Thoracic aorta (tissue), 2 donors: Measurements from ENCODE around the gene CAPN14. TPM values are rescaled to one million over a fixed set of nuclear protein-coding genes. Genes with fewer than 3 reads are reported as not detected.

Source experiments
- ATAC-seq: fragments of 150-250 bp; one replicate; pipeline ENCODE4 v1.8.0; 2017; ENCODE audit warnings: low read depth; ENCODE audit not compliant: insufficient number of reproducible peaks, low FRiP score
- DNase-seq: peaks from one replicate; pipeline ENCODE4 v3.0.0-alpha.2; 2020; ENCODE audit warnings: low spot score
- H3K27ac ChIP-seq, 2 donors: fragments of 200-600 bp; sonication (generic); 1 replicate in 1 of 2; 2 replicates in 1 of 2; pipeline ENCODE4 v1.5.1; 2016; ENCODE audit warnings: mild to moderate bottlenecking in 2 of 2, moderate library complexity in 2 of 2
- H3K27me3 ChIP-seq: fragments of 200-600 bp; sonication (generic); replicated peaks from 2 replicates; pipeline ENCODE4 v1.6.0; 2016; ENCODE audit warnings: mild to moderate bottlenecking; ENCODE audit not compliant: insufficient read depth
- H3K36me3 ChIP-seq: fragments of 200-600 bp; sonication (generic); one replicate; pipeline ENCODE4 v1.5.1; 2016
- H3K4me1 ChIP-seq, 2 donors: fragments of 200-600 bp; sonication (generic); 1 replicate in 1 of 2; 2 replicates in 1 of 2; pipeline versions ENCODE4 v1.5.1 to v1.6.0; 2016; ENCODE audit warnings: low read depth in 2 of 2, mild to moderate bottlenecking in 1 of 2; ENCODE audit not compliant: control insufficient read depth in 1 of 2
- H3K4me3 ChIP-seq: fragments of 200-600 bp; sonication (generic); 2 replicates; pipeline ENCODE4 v1.5.1; 2016; ENCODE audit warnings: mild to moderate bottlenecking
- H3K9me3 ChIP-seq: fragments of 200-600 bp; sonication (generic); 2 replicates; pipeline ENCODE4 v1.5.1; 2016
- CTCF ChIP-seq: fragments of 200-600 bp; sonication (generic); IDR thresholded peaks from one replicate; pipeline ENCODE4 v1.5.1; 2019; ENCODE audit warnings: antibody characterized with exemption
- total RNA-seq, 2 donors: library from RNA; depleted of rRNA; stranded (reverse); fragments of >200 nt; gene quantifications; one replicate each; pipeline versions ENCODE4 v1.1.0 to v1.2.3, GENCODE V29; 2016

CAPN14 gene
- total RNA-seq, 2 donors from 2014 or later: 0.14 TPM; not detected in 1

- H3K27me3 ChIP-seq: no peaks in the 10 kb centered on the region
- no peaks in the 10 kb centered on the region for H3K9me3 ChIP-seq
- no peaks in the 10 kb centered on the region for H3K36me3 ChIP-seq
- no peak overlapping the region for H3K27ac ChIP-seq
- no peak for TF ChIP-seq CTCF
- ATAC-seq: no peak
- DNase-seq: no peak
- H3K4me3 ChIP-seq: no peak overlapping the region
- H3K4me1 ChIP-seq: peaks cover 13 to 31% of the 10 kb centered on the region in 2 donors
Observed at GRCh38 chr2:31231571-31232302, 14.4 kb upstream of the CAPN14 start.

- Histone ChIP-seq H3K9me3 (no peaks in the 10 kb centered on the region), H3K4me3 (no peak overlapping the region), H3K27me3 (no peaks in the 10 kb centered on the region), H3K27ac (no peak overlapping the region), H3K36me3 (no peaks in the 10 kb centered on the region), H3K4me1 (peaks cover 5 to 21% of the 10 kb centered on the region in 2 donors)
- DNase-seq (no peak), ATAC-seq (no peak)
- no peak for TF ChIP-seq CTCF
Observed at GRCh38 chr2:31230751-31231150, 13.4 kb upstream of the CAPN14 start.

GRCh38 chr2:31228717-31229116, 11.4 kb upstream of the CAPN14 start:
- no peak overlapping the region for H3K4me3 ChIP-seq
- H3K27ac ChIP-seq: no peak overlapping the region
- peaks cover 0 to 7% of the 10 kb centered on the region in 2 donors for H3K4me1 ChIP-seq
- H3K27me3 ChIP-seq: no peaks in the 10 kb centered on the region
- no peaks in the 10 kb centered on the region for H3K36me3 ChIP-seq
- ATAC-seq (no peak), DNase-seq (no peak)
- TF ChIP-seq CTCF: no peak
- H3K9me3 ChIP-seq: no peaks in the 10 kb centered on the region

- Histone ChIP-seq H3K27me3 (no peaks in the 10 kb centered on the region), H3K36me3 (no peaks in the 10 kb centered on the region), H3K9me3 (no peaks in the 10 kb centered on the region), H3K4me1 (no peaks in the 10 kb centered on the region), H3K27ac (no peak overlapping the region), H3K4me3 (no peak overlapping the region)
- ATAC-seq: no peak
- TF ChIP-seq CTCF: no peak
- DNase-seq: no peak
Observed at GRCh38 chr2:31227711-31228125, 10.4 kb upstream of the CAPN14 start.

- DNase-seq: no peak
- Histone ChIP-seq H3K27me3 (no peaks in the 10 kb centered on the region), H3K36me3 (no peaks in the 10 kb centered on the region), H3K9me3 (no peaks in the 10 kb centered on the region), H3K4me3 (no peak overlapping the region), H3K4me1 (no peaks in the 10 kb centered on the region), H3K27ac (no peak overlapping the region)
- no peak for ATAC-seq
- TF ChIP-seq CTCF: no peak
Observed at GRCh38 chr2:31227110-31227509, 9.8 kb upstream of the CAPN14 start.
